ENCODE results near the gene CHRNA7.

- TF ChIP-seq CTCF (IDR thresholded peaks at IDR 0.05) (no peak), POLR2A (IDR thresholded peaks at IDR 0.05) (no peak)
These were observed 104.5 kb downstream of the CHRNA7 start for GRCh38 chr15:32134842-32135241.
